T-helper 1 cell treated with Interleukin-12 subunit alpha and Interleukin-12 subunit beta and Interleukin-4 antibody, amounts not matched to agents 30 μg/mL and 1 μg/mL, for 36 hours (primary cell): ENCODE results near the gene ABCG1.

Experiments
- H3K27ac Mint-ChIP-seq: one replicate; pipeline ENCODE4 v1.8.0; 2021; ENCODE audit warnings: mild to moderate bottlenecking, mixed read lengths
- H3K27me3 Mint-ChIP-seq: one replicate; pipeline ENCODE4 v1.8.0; 2021; ENCODE audit warnings: low read depth, mixed read lengths
- H3K36me3 Mint-ChIP-seq: one replicate; pipeline ENCODE4 v1.8.0; 2021; ENCODE audit warnings: low read depth, mixed read lengths
- H3K4me1 Mint-ChIP-seq: one replicate; pipeline ENCODE4 v1.8.0; 2021; ENCODE audit warnings: low read depth, mixed read lengths
- H3K4me3 Mint-ChIP-seq: one replicate; pipeline ENCODE4 v1.8.0; 2021; ENCODE audit warnings: mild to moderate bottlenecking, moderate library complexity, mixed read lengths
- H3K9me3 Mint-ChIP-seq: one replicate; pipeline ENCODE4 v1.8.0; 2021; ENCODE audit warnings: mixed read lengths

ABCG1 gene

DNA sequence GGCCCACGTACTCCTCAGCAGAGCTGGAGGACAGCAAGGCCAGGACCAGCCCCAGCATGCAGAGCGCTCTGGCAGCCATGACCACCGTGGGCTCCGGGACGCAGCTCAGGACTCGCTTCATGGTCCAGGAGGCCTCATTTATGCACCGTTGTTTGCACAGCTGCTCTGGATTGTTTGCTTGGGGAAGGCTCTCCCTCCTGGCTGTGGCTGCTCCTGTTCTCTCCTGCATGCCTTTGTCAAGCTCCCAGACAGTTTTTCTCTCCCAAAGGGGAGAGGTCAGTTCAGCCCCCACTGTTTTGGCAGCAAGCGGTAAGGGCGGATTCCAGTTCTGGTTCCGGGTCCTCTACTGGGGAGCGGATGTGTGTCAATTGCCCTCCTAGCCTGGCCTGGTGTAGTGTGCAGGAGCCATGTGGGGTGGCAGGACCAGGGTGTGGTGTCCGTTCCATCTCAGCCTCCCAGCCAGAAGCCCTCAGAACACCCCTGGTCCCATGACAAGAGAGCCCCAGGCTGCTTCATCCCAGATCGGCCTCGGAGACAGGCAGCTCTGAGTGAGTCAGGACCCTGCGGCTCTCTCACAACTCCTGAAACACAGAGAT is 96.5 kb downstream of the ABCG1 start, which contains the start of gene TFF3:
TFF3 (minus strand) TSS at position 114 of the 596 bp plus-strand sequence; CDS start at position 79, 35 bp downstream.
- Mint-ChIP-seq H3K27me3 (no peaks in the 10 kb centered on the region), H3K27ac (no peak within 1 kb of the TSS), H3K36me3 (no peaks in the 10 kb centered on the region), H3K4me1 (no peaks in the 10 kb centered on the region), H3K9me3 (no peaks in the 10 kb centered on the region), H3K4me3 (no peak within 1 kb of the TSS)

DNA sequence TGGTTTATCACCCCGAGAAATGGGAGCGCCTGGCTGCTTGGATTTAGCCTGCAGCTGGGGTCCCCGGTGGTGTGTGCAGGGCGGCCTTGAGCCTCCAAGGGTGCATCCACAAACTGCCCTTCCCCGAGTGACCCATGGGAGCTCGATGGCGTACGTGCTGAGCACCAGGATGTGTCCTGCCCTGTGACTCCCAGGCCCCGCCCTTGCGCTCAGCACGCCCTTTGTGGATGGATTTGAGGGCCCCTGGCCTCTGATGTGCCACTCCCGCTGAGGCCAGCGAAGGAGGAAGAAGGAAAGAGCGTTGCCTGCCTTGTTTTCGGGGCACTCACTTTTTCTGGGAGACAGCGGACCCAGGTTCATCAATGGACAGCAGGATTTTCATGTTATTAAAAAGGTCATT is 98.0 kb downstream of the ABCG1 start:
- Mint-ChIP-seq H3K36me3 (no peaks in the 10 kb centered on the region), H3K9me3 (no peaks in the 10 kb centered on the region), H3K27ac (no peak overlapping the region), H3K4me3 (no peak overlapping the region), H3K4me1 (no peaks in the 10 kb centered on the region), H3K27me3 (peaks cover 1% of the 10 kb centered on the region)

DNA sequence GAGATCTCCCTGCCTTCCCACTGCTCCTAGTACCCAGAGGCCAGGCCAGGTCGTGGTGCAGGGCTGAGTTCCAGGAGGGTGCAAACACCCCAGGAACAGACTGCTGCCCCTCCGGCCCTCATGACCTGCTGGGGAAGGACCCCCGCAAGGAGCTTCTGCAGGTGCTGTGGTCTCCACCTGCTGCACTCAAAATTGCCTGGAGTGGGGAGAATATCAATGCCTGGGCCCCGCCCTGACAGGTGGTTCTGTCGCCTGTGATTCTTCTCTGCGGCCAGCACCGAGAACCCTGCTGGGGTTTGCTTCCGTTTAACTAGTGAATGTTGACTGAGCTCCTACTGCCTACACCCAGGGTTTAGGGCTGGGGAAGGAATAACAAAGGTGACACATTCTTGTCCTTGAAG is 98.4 kb downstream of the ABCG1 start:
- H3K36me3 Mint-ChIP-seq, result no peaks in the 10 kb centered on the region
- H3K27ac Mint-ChIP-seq, result no peak overlapping the region
- H3K4me3 Mint-ChIP-seq, result no peak overlapping the region
- peaks cover 6% of the 10 kb centered on the region for H3K27me3 Mint-ChIP-seq
- no peaks in the 10 kb centered on the region for H3K9me3 Mint-ChIP-seq
- no peaks in the 10 kb centered on the region for H3K4me1 Mint-ChIP-seq

DNA sequence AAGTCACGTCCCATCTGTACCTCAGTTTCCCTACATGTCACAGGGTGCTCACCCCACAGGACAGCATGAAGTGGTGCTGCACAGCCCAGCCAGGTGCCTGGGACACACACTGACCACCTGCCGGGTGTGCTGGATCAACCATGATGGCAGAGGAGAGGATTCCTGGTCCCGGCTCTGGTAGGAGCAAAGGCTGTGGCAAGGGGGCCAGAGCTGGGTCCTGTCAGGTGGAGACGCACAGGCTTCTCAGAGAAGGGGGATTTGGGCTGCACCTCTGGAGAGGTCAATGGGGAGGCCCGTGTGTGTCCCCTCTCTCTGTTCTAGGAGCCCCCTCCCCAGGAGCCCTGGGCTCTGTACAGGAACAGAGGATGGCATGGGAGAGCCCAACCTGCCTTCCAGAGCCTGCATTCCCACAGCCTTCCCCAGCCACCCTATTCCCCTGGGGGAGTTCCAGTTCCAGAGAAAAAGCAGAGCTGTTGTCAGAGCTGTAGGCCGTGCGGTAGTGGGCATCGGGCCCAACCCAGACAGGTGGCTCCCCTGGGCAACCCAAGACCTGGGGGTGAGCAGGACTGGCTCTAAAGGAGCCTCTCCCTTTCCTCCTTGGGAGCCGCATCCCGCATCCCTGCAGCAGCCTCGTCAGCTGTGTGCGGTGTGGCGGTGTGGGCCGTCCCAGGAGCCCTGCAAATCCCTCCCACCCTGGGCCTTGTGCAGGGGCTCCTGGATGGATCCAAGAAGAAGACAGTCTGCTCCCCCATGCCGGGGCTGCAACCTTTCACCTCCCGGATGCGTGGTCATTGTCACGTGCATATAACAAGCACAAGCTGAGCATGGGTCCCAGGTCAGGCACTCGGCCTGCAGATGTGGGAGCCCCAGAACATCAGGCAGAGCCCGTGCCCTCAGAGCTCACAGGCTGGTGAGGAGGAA is 99.1 kb downstream of the ABCG1 start:
- peaks cover 6% of the 10 kb centered on the region for H3K27me3 Mint-ChIP-seq
- no peaks in the 10 kb centered on the region for H3K36me3 Mint-ChIP-seq
- H3K9me3 Mint-ChIP-seq, result no peaks in the 10 kb centered on the region
- no peak overlapping the region for H3K27ac Mint-ChIP-seq
- H3K4me3 Mint-ChIP-seq, result no peak overlapping the region
- H3K4me1 Mint-ChIP-seq, result no peaks in the 10 kb centered on the region

DNA sequence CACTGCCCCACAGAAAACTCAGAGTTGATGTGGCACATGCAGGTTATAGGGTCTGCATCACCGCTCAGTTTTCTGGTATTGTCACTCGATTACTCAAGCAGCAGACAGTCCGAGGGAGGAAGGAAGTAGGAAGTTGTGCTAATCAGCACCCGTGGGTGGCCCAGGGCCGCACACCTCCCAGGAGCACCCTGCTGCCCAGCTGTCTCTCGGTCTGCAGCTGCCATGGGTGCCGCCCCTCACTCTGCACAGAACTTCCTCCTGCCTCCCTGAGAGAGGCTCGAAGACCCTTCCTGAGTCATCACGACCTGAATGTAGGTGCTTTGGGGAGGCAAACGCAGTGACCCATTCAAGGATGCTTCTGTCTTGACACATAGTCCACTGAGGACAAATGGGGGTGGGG is 100.4 kb downstream of the ABCG1 start:
- H3K4me1 Mint-ChIP-seq, result no peaks in the 10 kb centered on the region
- no peaks in the 10 kb centered on the region for H3K36me3 Mint-ChIP-seq
- H3K27ac Mint-ChIP-seq, result no peak overlapping the region

DNA sequence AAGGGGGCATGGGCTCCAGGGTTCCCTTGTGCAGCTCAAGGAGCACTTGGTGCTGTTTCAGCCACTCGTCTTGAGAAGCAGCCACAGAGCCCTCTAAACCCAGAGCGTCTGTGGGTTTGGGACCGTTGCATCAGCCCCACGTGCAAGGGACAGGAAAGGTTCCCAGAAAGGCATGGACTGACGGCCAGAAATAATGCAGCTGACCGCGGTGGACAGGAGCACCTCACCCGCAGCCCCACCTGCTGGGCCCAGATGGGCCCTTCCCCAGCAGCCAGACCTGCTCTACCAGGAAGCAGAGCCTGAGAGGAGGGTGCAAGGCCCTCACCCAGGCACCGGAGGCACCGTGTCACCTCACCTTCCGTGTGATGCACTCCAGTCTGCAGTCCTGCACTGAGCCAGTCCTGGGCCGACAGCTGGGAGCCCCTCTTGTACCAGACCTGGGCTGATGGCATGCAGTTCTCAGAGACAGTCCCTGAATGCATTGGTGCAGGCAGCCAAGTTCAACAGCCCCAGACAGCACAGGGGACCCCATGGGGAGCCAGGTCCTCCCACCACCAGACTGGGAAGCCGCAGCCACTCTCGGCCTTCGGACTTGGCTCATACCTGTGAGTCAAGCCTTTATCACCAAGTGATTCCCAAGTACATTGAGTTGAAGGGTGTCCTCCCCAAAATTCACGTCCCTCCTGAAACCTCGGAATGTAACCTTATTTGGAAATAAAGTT is 101.1 kb downstream of the ABCG1 start:
- Mint-ChIP-seq H3K4me3 (no peak overlapping the region), H3K27me3 (peaks cover 20% of the 10 kb centered on the region), H3K36me3 (no peaks in the 10 kb centered on the region), H3K27ac (no peak overlapping the region), H3K4me1 (no peaks in the 10 kb centered on the region), H3K9me3 (no peaks in the 10 kb centered on the region)

More for the DNA sequence above, 100.4 kb downstream of the ABCG1 start:
- H3K9me3 Mint-ChIP-seq, result no peaks in the 10 kb centered on the region
- H3K27me3 Mint-ChIP-seq, result peaks cover 16% of the 10 kb centered on the region
- H3K4me3 Mint-ChIP-seq, result no peak overlapping the region

DNA sequence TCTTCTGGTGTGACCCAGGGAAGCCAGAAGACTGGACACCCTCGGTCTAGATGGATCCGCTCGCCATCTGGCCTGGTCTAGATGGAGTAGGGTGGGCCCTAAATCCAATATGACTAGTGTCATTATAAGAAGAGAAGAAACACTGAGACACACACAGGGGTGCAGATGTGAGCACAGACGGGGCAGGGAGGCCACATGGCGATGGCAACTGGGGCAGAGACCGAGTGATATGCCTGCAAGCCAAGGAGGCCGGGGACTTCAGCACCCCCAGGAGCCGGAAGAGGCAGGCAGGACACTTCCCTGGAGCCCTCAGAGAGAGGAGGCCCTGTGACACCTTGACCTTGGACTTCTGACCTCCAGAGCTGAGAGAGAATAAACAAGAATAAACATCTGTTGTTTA is 101.9 kb downstream of the ABCG1 start:
- Mint-ChIP-seq H3K27me3 (peaks cover 28% of the 10 kb centered on the region), H3K27ac (no peak overlapping the region), H3K4me1 (no peaks in the 10 kb centered on the region), H3K9me3 (no peaks in the 10 kb centered on the region), H3K4me3 (no peak overlapping the region), H3K36me3 (no peaks in the 10 kb centered on the region)

DNA sequence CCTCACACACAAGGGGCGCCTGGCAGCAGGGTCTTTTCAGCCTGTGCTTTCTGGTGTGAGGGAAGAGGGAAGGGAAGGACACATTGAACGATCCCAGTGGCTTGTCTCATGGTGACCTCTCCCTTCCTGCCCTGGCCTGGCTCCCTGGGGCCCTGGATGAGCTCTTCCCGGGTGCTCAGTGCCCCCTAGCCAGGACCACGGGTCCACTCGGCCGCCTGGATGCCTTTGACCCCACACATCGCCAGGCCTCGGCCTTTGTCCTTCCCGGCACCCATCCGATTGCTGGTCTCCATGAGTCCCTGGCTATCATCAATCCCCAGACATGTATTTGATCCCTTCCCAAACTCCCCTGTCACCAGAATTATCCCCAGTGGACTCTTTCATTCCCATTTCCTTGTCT is 102.3 kb downstream of the ABCG1 start:
- Mint-ChIP-seq H3K4me1 (no peaks in the 10 kb centered on the region), H3K9me3 (no peaks in the 10 kb centered on the region), H3K27me3 (peaks cover 31% of the 10 kb centered on the region), H3K27ac (no peak overlapping the region), H3K4me3 (no peak overlapping the region), H3K36me3 (no peaks in the 10 kb centered on the region)

DNA sequence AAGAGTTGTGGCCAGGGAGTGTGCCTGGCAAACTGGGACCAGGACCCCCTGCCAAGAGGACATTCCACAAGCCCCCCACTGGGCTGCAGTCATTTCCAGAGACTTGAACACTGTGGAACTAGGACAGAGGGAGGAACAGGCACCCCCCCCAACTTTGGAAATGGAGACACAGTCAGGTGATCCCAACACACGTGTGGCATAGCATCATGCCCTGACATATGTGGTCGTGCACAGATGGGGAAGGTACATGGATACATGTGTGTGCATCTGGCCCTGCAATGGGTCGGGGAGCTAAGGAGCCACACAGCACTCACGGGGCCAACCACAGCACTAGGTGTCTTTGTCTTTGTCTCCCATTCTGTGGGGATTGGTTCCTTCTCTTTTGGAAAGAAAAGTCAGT is 102.9 kb downstream of the ABCG1 start:
- Mint-ChIP-seq H3K36me3 (no peaks in the 10 kb centered on the region), H3K4me3 (no peak overlapping the region), H3K9me3 (no peaks in the 10 kb centered on the region), H3K27ac (no peak overlapping the region), H3K4me1 (no peaks in the 10 kb centered on the region), H3K27me3 (peaks cover 31% of the 10 kb centered on the region)

DNA sequence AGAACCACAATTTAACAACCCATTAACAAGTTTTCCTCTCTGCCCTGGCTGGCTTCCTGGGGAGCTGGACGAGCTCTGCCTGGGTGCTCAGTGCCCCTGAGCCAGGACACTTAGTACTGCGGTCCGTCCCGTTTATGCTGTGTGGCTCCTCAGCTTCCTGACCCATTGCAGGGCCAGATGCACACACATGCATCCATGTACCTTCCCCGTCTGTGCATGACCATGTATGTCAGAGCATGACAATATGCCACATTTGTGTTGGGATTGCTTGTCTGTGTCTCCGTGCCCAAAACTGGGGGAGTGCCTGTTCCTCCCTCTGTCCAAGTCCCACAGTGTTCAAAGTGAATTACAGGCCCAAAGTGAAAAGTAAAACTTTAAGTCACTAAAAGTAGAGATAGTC is 106.0 kb downstream of the ABCG1 start:
- Mint-ChIP-seq H3K4me1 (no peaks in the 10 kb centered on the region), H3K27ac (no peak overlapping the region), H3K27me3 (peaks cover 39% of the 10 kb centered on the region), H3K4me3 (no peak overlapping the region), H3K36me3 (no peaks in the 10 kb centered on the region), H3K9me3 (no peaks in the 10 kb centered on the region)

DNA sequence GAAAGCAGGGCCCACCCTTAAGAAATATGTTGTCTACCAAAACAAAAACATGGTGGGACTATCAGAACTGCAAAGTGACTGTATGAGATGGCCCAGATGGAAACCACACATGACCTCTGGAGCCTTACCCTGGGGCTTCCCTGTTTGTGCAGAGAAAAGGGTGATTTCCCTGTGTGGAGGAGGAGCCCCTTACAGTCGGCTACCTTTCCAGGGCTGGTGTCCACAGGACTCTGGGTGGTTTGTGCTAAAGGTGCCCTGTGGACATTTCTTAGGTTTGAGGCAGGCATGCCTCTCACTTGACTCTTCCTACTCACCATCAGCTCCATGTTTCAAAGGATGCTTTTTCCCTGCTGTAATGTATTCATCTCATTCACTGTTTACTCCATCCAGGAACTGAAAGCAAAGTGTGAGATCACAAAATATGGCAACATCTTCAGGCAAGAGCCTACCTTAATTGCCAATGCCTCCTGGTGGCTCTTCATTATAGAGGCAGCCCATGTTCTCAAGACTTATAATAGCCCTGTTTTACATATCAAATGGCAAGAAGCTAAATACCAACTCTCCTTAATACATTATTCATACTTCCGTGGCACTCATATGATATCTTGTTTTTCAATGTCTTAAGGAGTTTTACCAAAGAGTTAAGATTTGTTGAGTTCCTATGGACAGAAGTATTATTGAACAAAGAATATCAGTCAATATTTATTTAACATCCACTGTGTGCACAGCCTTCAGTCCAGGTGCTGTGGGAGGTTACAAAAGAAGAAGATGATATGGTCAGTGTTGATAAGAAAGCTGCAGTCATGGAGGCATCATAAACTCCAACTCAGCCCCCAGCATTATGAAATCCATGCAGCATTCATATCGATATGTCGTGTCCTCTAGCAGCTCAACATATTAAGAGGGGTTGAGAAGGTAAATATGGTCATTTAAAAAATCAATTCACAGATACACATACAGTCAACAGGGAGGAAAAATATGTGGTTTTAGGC is 111.7 kb downstream of the ABCG1 start:
- H3K27me3 Mint-ChIP-seq, result peaks cover 40% of the 10 kb centered on the region
- H3K4me3 Mint-ChIP-seq, result no peak overlapping the region
- no peak overlapping the region for H3K27ac Mint-ChIP-seq
- peaks cover 6% of the 10 kb centered on the region for H3K36me3 Mint-ChIP-seq
- H3K4me1 Mint-ChIP-seq, result no peaks in the 10 kb centered on the region
- peaks cover 18% of the 10 kb centered on the region for H3K9me3 Mint-ChIP-seq

DNA sequence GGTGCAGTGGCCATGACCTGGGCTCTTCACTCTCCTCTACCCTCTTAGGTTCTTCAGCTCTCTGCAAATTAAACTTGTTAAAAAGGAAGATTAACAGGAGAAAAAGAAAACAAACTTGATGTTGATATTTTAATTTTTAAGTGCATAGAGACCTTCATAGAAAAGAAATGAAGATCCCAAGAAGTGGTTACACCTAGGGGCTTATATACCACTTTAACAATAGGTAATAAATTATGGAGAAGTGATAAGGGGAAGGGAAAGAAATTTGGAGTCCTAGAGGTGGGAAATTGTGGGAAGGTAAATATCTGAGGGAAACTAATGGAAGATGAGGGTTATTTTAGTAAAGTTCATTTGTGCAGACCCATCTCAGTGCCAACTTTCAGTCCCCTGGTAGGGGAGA is 112.7 kb downstream of the ABCG1 start:
- peaks cover 46% of the 10 kb centered on the region for H3K27me3 Mint-ChIP-seq
- H3K4me3 Mint-ChIP-seq, result no peak overlapping the region
- no peaks in the 10 kb centered on the region for H3K4me1 Mint-ChIP-seq
- no peak overlapping the region for H3K27ac Mint-ChIP-seq
- peaks cover 18% of the 10 kb centered on the region for H3K9me3 Mint-ChIP-seq
- peaks cover 6% of the 10 kb centered on the region for H3K36me3 Mint-ChIP-seq

DNA sequence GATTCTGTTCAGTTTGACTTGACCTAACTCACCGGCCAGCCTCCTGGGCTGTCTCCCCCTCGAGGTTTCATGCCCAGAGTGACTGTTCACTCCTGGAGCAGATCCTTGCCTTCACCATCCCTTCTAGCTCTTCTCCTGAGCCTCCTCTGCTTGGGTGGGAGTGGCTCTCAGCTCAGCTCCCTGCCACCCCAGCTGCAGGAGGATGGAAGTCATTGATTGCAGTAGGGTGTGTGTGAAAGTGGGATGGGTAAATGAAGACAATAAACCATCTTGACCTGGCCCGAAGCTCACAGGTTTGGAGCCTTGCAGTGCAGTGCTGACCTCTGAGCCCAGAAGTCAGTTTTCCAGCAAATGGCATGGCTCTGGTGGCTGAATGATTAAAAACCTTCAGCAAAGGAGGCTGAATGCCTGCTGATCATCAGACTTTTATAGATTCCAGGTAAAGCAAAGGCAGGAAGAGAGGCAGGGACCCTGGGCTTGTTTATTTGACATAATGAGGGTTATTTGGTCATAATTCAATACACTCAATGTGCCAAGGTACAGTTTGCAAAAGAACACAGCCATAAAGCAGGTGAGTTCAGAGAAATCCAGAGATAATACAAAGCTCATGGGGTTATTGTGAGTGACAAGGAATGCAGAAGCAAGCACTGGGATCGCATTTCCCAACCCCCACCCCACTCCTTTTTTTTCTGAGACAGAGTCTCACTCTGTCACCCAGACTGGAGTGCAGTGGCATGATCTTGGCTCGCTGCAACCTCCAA is 113.8 kb downstream of the ABCG1 start:
- H3K9me3 Mint-ChIP-seq, result peaks cover 18% of the 10 kb centered on the region
- H3K27me3 Mint-ChIP-seq, result peaks cover 57% of the 10 kb centered on the region
- H3K36me3 Mint-ChIP-seq, result peaks cover 6% of the 10 kb centered on the region
- no peak overlapping the region for H3K4me3 Mint-ChIP-seq
- H3K27ac Mint-ChIP-seq, result no peak overlapping the region
- H3K4me1 Mint-ChIP-seq, result peaks cover 3% of the 10 kb centered on the region
